ENCODE data around the gene NF1. TPM values are rescaled to one million over a fixed set of nuclear protein-coding genes. Genes with fewer than 3 reads are reported as not detected.
"Not testable (repeated sequence)": the region's sequence is repeated elsewhere in the genome, so short reads cannot be mapped to it uniquely, and the experiment has no call there.

The NF1 gene
- total RNA-seq, 1 experiment from 2014 or later = 12.4 TPM

DNA sequence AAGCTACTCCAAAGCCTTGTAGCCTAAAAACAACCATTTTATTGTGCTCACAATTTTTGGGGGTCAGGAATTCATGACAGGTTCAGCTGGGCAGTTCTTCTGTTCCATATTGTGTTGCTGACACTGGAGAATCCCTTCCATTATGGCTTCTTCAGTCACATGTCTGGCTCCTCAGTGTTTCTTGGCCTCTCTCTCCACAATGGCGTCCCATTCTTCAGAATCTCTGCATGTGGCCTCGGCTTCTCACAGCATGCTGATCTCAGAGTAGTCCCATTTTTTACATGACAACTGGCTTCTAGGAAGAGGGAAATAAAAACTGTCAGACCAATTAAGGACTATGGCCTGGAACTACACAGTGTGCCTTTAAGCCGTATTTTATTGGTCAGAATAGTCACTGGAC lies 49.7 kb downstream of the NF1 start:
- no peak overlapping the region for H3K4me3 ChIP-seq
- H3K27me3 ChIP-seq = no peaks in the 10 kb centered on the region
- H3K36me3 ChIP-seq = peaks cover 5% of the 10 kb centered on the region; the same call in 1 of the 2 replicates
- DNase-seq = no peak
- no peaks in the 10 kb centered on the region for H3K9me3 ChIP-seq

DNA sequence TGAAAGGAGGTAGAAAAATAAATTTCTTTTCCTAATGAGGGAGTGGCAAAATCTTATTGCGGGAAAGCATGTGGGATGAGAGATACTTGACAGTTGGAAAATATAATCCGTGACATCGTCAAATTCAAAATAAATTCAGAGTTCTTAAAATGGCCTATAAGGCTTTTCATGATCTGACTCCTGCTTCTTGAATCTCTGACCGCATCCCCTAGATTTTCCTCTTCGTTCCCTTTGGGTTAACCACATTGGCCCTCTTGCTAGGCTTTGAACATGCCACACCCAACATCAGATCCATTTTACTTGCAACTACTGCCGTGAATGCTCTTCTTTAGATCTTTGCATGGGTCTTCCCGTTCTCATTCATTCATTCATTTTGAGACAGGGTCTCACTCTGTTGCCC lies 50.1 kb downstream of the NF1 start:
- Histone ChIP-seq H3K4me3 (no peak overlapping the region), H3K36me3 (peaks cover 5% of the 10 kb centered on the region; the same call in 1 of the 2 replicates), H3K27me3 (no peaks in the 10 kb centered on the region), H3K9me3 (no peaks in the 10 kb centered on the region)
- DNase-seq = no peak

DNA sequence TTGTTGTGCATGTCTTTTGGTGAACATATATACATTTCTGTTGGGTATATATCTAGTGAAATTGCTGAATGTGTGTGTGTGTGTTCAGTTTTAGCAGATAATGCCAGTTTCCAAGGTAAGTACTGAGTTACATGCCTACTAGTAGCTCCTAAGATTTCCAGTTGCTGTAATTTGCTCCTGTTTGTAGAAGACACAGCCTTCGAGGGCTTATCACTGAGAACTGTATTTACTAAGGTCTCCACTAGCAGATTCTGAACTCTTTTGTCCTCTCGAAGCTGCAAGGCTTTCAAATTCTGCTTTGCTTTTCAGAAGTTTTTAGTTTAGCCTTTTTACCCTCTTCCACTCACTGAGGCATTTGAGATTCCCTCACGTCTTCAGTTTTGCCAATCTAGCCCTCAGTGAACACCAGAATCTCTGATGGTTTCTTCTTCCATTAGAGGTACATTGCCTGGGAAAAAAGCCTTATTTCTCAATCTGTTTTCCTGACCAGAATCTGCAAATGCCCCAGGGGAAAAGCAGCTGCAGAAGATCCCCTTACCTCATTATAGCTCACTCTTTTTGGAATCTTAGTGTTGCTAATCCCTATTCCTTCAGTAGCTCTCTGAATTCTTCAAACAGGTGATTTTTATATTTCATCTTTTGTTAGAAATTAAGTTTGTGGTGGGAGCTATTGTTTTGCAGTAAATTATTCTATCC lies 52.9 kb downstream of the NF1 start:
- 0 out of 2 replicates have a peak, but pooled peaks cover 2% of the 10 kb centered on the region for H3K9me3 ChIP-seq
- H3K4me3 ChIP-seq = no peak overlapping the region
- peaks cover 3% of the 10 kb centered on the region; the same call in 1 of the 2 replicates for H3K36me3 ChIP-seq
- DNase-seq = no peak
- no peaks in the 10 kb centered on the region for H3K27me3 ChIP-seq

DNA sequence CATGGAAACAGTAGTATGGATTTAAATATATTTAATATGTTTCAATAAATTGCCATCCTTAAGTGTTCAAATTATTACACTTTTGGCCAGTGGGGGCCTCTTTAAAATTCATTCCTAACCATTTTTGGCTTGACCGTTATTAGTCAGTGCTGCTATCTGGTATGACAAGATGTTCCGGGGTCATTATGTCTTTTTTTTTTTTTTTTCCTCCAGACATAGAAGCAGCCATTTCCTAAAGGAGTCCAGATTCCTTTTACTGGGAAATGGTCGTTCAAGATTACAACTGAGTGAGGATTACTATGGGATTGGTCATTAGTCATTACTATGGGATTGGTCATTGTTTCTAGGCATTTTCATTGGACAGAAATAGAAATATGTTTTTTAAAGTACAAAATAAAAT lies 53.4 kb downstream of the NF1 start:
- H3K9me3 ChIP-seq = 0 out of 2 replicates have a peak, but pooled peaks cover 2% of the 10 kb centered on the region
- H3K4me3 ChIP-seq = no peak overlapping the region
- H3K36me3 ChIP-seq = peaks cover 3% of the 10 kb centered on the region; the same call in 1 of the 2 replicates
- H3K27me3 ChIP-seq = no peaks in the 10 kb centered on the region
- no peak for DNase-seq

DNA sequence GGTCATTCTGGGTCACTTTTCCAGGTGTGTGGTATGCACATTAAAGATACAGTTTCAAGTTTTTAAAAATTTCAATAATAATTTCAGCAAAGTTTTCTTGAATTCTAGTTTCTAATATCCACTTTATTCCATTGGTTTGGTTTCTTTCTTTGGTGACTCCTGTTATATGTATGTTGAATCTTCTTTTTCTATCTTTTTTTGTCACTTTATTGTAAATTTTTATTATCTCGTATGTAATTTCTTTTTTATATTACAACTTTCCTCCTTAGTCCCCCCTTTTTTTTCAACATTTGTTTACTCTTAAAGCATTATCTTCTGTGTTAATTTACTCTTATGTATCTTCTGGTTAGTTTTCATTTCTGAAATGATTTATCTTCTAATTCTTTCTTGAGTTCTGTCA lies 57.5 kb downstream of the NF1 start:
- Histone ChIP-seq H3K36me3 (peaks cover 5% of the 10 kb centered on the region), H3K27me3 (no peaks in the 10 kb centered on the region), H3K4me3 (no peak overlapping the region), H3K9me3 (0 out of 2 replicates have a peak, but pooled peaks cover 2% of the 10 kb centered on the region)
- no peak for DNase-seq

DNA sequence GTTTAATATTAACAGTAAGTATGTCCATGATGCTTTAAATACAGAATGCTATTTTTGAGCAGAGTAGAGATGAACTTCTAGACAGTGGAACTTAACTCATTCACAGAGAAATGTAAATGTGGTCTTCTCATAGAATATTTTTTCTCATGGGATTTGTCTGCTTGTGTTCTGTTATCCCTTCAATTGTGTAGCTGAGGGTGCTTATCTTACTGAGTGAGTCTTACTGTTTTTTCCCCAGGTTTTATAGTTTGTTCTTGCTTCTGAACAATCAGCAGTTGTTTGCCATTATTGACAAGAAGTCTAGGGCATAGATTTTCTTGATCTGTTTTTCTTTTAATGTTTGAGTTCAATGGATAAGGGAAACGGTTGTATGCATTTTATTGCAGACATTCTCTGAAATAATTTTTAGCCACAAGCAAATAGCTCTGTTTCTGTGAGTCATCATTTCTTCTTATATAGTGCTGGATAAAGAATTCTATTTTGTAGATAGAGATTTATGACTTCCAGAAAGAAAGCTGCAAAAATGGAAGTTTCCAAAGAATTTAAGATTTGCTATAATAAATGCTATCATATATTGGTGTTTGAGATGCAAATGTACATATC lies 60.5 kb downstream of the NF1 start:
- no peak for DNase-seq
- no peaks in the 10 kb centered on the region for H3K27me3 ChIP-seq
- H3K4me3 ChIP-seq = no peak overlapping the region
- peaks cover 20% of the 10 kb centered on the region for H3K36me3 ChIP-seq
- 0 out of 2 replicates have a peak, but pooled peaks cover 2% of the 10 kb centered on the region for H3K9me3 ChIP-seq

DNA sequence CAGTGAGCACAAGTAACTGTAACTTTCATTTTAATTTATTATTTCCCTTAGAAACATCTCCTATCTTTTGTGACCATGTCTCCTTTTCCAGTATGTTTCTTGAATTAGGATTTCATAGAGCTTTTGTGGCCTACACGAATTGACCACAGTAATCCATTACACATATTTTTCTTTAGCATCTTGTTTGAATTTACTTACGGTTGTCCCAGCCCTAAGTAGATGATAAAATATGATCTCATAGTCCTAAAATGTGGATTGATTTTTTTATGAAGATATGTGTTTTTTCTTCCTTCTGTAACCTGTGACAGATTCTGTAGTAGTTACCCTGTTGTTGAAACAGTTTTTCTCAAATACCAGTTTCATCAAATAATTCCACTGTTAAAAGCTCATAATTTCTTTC lies 61.5 kb downstream of the NF1 start:
- Histone ChIP-seq H3K9me3 (0 out of 2 replicates have a peak, but pooled peaks cover 2% of the 10 kb centered on the region), H3K4me3 (no peak overlapping the region), H3K36me3 (peaks cover 21% of the 10 kb centered on the region), H3K27me3 (no peaks in the 10 kb centered on the region)
- DNase-seq = no peak

DNA sequence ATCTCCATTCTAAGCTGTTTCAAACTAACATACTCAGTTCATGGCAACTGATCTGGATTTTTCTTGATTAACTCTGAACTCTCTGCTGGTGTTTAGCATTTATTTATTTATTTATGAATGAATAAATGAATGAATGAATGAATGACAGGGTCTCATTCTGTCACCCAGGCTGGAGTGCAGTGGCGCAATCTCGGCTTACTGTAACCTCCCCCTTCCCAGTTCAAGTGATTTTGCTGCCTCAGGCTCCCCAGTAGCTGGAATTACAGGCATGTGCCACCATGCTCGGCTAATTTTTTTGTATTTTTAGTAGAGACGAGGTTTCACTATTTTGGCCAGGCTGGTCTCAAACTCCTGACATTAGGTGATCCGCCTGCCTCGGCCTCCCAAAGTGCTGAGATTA lies 62.1 kb downstream of the NF1 start:
- not testable (repeated sequence) for H3K27me3 ChIP-seq, H3K4me3 ChIP-seq, H3K9me3 ChIP-seq, DNase-seq
- peaks cover 21% of the 10 kb centered on the region for H3K36me3 ChIP-seq

DNA sequence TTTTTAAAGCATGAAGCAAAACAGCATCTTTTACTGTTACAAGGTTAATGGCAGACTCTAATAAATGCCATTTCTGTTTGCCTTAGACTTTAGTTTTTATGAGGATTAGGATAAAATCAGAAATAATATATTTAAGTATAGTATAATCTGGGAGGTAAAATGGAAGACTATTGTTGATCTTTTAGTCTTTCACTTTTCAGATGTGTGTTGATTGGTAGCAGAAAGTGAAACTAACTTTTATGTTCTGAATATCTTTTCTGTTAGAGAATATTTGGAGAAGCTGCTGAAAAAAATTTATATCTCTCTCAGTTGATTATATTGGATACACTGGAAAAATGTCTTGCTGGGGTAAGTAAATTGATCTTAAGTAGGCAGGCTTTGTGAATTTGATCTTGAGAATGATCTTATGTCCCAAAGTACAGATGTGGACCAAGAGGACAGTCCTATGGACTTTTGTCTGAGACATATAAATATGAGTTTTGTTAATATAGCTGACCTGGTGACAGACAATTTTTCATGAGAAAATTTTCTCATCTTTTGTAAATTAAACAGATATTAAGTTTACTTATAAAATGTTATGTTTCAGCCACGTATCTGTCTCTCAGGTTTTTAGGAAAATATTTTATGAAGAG lies 64.1 kb downstream of the NF1 start:
- Histone ChIP-seq H3K9me3 (no peaks in the 10 kb centered on the region), H3K36me3 (peaks cover 25% of the 10 kb centered on the region), H3K4me3 (no peak overlapping the region), H3K27me3 (no peaks in the 10 kb centered on the region)
- no peak for DNase-seq

DNA sequence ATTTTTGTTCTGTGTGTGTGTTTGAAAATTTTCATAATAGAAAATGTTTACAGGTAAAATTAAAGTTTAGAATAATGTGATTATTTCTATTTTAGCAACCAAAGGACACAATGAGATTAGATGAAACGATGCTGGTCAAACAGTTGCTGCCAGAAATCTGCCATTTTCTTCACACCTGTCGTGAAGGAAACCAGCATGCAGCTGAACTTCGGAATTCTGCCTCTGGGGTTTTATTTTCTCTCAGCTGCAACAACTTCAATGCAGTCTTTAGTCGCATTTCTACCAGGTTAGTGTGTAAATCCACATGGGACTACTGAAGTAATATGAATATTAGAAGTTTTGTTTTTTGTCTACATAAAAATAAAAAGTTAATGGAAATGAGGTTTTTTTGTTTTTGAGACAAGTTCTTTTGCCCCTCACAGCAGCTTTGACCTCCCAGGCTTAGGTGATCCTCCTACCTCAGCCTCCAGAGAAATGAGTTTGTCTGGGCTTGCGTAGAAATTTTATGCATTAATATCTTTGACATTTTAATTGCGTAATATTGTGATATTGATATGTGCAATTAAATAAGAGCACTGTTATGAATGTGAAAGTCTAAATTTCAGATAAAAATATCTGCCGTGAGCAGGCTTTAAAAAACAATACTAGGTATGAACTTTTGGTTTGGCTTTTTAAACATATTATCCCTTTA lies 68.5 kb downstream of the NF1 start:
- Histone ChIP-seq H3K36me3 (peaks cover 28% of the 10 kb centered on the region), H3K9me3 (no peaks in the 10 kb centered on the region), H3K4me3 (no peak overlapping the region), H3K27me3 (no peaks in the 10 kb centered on the region)
- no peak for DNase-seq

DNA sequence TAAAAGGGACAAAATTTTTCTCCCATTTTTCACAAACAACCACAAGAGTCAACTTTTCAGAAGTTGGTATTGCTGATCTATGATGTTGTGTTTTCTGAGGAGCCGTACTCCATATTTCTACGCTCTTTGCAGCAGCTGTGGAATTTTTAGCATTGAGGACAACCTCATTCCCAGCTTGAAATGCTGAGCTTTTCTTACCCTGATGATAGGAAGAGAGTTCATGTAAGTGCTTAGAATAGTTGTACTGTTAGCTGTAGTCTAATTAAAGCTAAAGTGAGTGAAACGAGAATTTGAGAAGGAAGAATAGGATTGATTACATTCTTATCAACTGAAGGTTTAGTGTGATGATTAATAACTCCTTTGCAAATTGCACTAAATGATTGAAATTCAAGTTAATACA lies 72.3 kb downstream of the NF1 start:
- Histone ChIP-seq H3K9me3 (no peaks in the 10 kb centered on the region), H3K36me3 (peaks cover 35% of the 10 kb centered on the region), H3K27me3 (no peaks in the 10 kb centered on the region), H3K4me3 (no peak overlapping the region)
- no peak for DNase-seq

DNA sequence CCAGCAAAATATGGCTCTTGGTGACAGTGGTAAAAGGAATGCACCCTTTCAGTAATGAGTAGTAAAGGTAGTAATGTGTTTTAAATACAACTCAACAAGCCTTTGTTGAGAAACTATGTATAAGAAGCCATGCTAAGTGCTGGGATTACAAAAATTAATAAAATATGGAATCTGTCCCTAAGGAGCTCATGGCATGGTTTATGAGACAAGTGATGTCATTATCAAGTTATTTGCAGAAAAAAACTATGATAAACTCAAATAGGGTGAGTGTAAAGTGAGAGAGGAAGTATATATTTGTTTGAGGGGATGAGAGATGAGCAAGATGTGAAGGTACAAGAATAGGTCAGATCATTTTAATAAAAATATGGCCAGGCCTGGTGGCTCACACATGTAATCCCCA lies 76.9 kb downstream of the NF1 start:
- no peak for DNase-seq
- Histone ChIP-seq H3K27me3 (no peaks in the 10 kb centered on the region), H3K36me3 (peaks cover 36% of the 10 kb centered on the region), H3K9me3 (0 out of 2 replicates have a peak, but pooled peaks cover 2% of the 10 kb centered on the region), H3K4me3 (no peak overlapping the region)

DNA sequence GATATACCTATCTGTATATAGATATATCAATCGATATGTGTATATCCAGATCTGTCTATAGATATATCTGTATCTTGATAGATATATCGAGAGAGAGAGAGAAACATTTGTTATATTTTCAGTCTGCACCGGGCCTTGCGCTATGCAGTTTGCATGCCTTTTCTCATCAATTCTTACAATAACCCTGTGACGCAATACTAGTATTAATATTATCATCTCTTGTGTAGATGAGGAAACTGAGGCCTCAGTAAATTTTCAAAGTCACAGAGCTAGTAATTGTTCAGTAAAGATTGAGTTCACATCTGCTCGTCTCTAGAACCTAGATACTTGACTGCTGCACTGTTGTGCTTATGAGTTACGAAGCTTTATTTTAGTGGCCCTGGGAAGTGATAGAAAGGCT lies 77.6 kb downstream of the NF1 start:
- peaks cover 40% of the 10 kb centered on the region for H3K36me3 ChIP-seq
- no peak overlapping the region for H3K4me3 ChIP-seq
- no peak for DNase-seq
- H3K27me3 ChIP-seq = no peaks in the 10 kb centered on the region
- 0 out of 2 replicates have a peak, but pooled peaks cover 2% of the 10 kb centered on the region for H3K9me3 ChIP-seq

DNA sequence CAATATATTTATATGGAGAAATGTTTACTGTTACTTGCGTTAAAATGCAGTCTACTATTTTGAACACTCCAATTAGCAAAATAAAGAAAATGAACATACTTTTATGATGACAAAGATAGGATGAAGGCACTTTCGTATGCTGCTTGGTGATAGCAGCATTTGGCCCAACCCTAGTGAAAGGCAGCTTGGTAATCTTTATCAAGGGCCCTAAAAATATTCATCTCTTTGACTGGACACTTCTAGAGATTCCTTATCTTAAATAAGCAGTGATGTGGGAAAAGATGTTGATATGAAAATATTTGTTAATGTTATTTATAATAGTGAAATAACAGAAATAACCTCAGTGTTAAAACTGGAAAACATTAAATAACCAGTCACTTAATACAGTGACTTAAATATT lies 79.4 kb downstream of the NF1 start:
- Histone ChIP-seq H3K4me3 (no peak overlapping the region), H3K9me3 (0 out of 2 replicates have a peak, but pooled peaks cover 2% of the 10 kb centered on the region), H3K36me3 (peaks cover 36% of the 10 kb centered on the region), H3K27me3 (no peaks in the 10 kb centered on the region)
- DNase-seq = no peak

DNA sequence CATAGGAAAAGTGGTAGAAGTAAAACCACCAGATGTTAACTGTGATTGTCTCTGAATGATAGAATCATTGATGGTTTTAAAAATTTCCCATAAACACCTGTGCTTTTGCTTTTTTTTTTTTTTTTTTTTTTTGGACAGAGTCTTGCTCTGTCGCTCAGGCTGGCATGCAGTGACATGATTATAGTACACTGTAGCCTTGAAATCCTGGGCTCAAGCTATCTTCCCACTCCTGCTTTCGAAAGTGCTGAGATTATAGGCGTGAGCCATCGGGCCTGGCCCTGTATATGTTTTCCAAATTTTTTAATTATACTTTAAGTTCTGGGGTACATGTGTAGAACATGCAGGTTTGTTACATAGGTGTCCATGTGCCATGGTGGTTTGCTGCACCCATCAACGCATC lies 80.5 kb downstream of the NF1 start:
- Histone ChIP-seq H3K9me3 (0 out of 2 replicates have a peak, but pooled peaks cover 2% of the 10 kb centered on the region), H3K27me3 (no peaks in the 10 kb centered on the region), H3K4me3 (no peak overlapping the region), H3K36me3 (peaks cover 32% of the 10 kb centered on the region)
- no peak for DNase-seq

DNA sequence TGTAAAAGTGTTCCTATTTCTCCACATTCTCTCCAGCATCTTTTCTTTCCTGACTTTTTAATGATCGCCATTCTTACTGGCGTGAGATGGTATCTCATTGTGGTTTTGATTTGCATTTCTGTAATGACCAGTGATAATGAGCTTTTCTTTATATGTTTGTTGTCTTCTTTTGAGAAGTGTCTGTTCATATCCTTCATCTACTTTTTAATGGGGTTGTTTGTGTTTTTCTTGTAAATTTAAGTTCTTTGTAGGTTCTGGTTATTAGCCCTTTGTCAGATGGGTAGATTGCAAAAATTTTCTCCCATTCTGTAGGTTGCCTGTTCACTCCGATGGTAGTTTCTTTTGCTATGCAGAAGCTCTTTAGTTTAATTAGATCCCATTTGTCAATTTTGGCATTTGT lies 81.4 kb downstream of the NF1 start:
- not testable (repeated sequence) for H3K9me3 ChIP-seq, H3K27me3 ChIP-seq, DNase-seq, H3K4me3 ChIP-seq
- H3K36me3 ChIP-seq = peaks cover 24% of the 10 kb centered on the region

DNA sequence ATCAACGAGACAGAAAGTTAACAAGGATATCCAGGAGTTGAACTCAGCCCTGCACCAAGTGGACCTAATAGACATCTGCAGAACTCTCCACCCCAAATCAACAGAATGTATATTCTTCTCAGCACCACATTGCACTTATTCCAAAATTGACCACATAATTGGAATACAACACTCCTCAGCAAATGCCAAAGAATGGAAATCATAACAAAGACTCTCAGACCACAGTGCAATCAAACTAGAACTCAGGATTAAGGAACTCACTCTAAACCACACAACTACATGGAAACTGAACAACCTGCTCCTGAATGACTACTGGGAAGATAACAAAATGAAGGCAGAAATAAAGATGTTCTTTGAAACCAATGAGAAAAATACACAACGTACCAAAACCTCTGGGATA lies 84.2 kb downstream of the NF1 start:
- DNase-seq, H3K4me3 ChIP-seq, H3K9me3 ChIP-seq, H3K27me3 ChIP-seq: not testable (repeated sequence)
- H3K36me3 ChIP-seq = peaks cover 44% of the 10 kb centered on the region

Data from MG63 (cell line).